ENCODE results near the gene RDM1. TPM values are rescaled to one million over a fixed set of nuclear protein-coding genes. Genes with fewer than 3 reads are reported as not detected.

RDM1 gene
- polyA plus RNA-seq, 3 donors: not detected

DNA sequence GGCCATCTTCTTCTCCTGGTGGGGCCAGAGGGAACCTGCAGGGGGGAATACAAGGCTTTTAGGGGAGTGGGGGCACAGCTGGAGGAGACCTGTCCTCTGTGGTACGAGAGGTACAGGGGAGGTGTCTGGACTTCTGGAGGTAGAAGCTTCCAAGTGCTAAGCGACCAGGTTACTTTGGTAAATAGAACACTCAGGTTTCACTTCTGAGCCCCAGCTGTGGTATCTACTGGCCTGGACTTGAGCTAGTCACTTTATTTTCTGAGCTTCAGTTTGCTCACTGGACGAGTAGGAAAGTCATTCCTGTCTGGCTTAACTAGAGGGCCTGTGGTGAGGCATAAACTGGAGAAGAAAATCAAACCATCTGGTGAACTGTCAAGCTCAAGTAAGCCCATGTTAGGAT lies 61.8 kb downstream of the RDM1 start, which contains the start of gene HEATR9:
HEATR9 (minus strand) TSS at position 155 of the 400 bp plus-strand sequence; CDS start at position 6, 149 bp downstream.
- Histone ChIP-seq H3K27ac (ENCODE audit: low read depth in 1 of 2, low read length in 2 of 2) (no peak within 1 kb of the TSS), H3K36me3 (replicated peaks in 1 of 2; ENCODE audit: control insufficient read depth in 1 of 2, insufficient read depth in 2 of 2, low read length in 2 of 2) (no peaks in the 10 kb centered on the region), H3K9me3 (replicated peaks in 1 of 2; ENCODE audit: control insufficient read depth in 1 of 2, insufficient read depth in 1 of 2, low read length in 2 of 2) (no peaks in the 10 kb centered on the region), H3K9ac (ENCODE audit: insufficient read depth, low read length, poor library complexity, severe bottlenecking) (no peak within 1 kb of the TSS), H3K4me1 (ENCODE audit: control insufficient read depth in 1 of 2, insufficient read depth in 2 of 2, low read length in 2 of 2) (peaks cover 9 to 25% of the 10 kb centered on the region in 2 donors), H2AFZ (ENCODE audit: insufficient read depth, low read depth, low read length, poor library complexity, severe bottlenecking) (no peak within 1 kb of the TSS), H3K4me3 (replicated peaks in 1 of 3; ENCODE audit: low read depth in 2 of 3, low read length in 3 of 3) (no peak within 1 kb of the TSS), H4K20me1 (ENCODE audit: insufficient read depth, low read length) (no peaks in the 10 kb centered on the region), H3K4me2 (replicated peaks; ENCODE audit: extremely low read depth, low read length, poor library complexity, severe bottlenecking) (no peak within 1 kb of the TSS), H3K79me2 (ENCODE audit: insufficient read depth, low read length) (no peaks in the 10 kb centered on the region), H3K27me3 (ENCODE audit: control insufficient read depth in 2 of 2, insufficient read depth in 2 of 2, low read length in 2 of 2) (no peaks in the 10 kb centered on the region)
- 93% methylated on average over 3 of the region's 3 CpGs for WGBS (ENCODE audit: insufficient coverage)
- Mint-ChIP-seq H3K9me3 (no peaks in the 10 kb centered on the region), H3K4me1 (peaks cover 22% of the 10 kb centered on the region), H3K4me3 (no peak within 1 kb of the TSS), H3K27me3 (ENCODE audit: low read depth in 3 of 3) (peaks cover 0 to 2% (median 0%) of the 10 kb centered on the region in 3 donors), H3K36me3 (peaks cover 0 to 2% of the 10 kb centered on the region in 2 donors), H3K27ac (peak within 1 kb of the TSS in 1 of 7 donors; percentile 76)
- DNase-seq: no peak
- TF ChIP-seq CTCF (IDR thresholded peaks at IDR 0.05): no peak
- intact Hi-C loops (cut with micrococcal nuclease): no loop called here

Small RNAs within 50 kb of the gene (small RNA-seq; reads per million reads assigned to genes)
- gene RF00100 (ENCODE audit: insufficient read length, low read depth): 1,239 reads per million, percentile 99 among the genes with 10 or more reads in this experiment

Other genes starting within 250 kb of the RDM1 start
- not detected for gene RASL10B, start 199.1 kb downstream of the RDM1 start, polyA plus RNA-seq
- gene GAS2L2, start 177.5 kb downstream of the RDM1 start, polyA plus RNA-seq: not detected
- gene C17orf50, start 169.9 kb downstream of the RDM1 start, polyA plus RNA-seq: under 1 TPM in 1 of 3 donors, not detected in 2; 0.23 TPM
- not detected for gene MMP28, start 135.1 kb downstream of the RDM1 start, polyA plus RNA-seq
- 10 to 100 TPM in 2 of 3 donors, 1 to 10 TPM in 1; 6.0 to 50.6 (median 16.3) TPM for gene TAF15, start 121.3 kb downstream of the RDM1 start, polyA plus RNA-seq
- not detected for gene HEATR9, start 61.9 kb downstream of the RDM1 start, polyA plus RNA-seq
- 1 to 10 TPM in 2 of 3 donors, under 1 TPM in 1; 0.95 to 6.8 (median 2.8) TPM for gene CCL5, start 50.4 kb downstream of the RDM1 start, polyA plus RNA-seq
- gene LYZL6, start 12.9 kb upstream of the RDM1 start, polyA plus RNA-seq: not detected
- gene CCL16, start 50.7 kb upstream of the RDM1 start, polyA plus RNA-seq: not detected
- not detected for gene CCL14, start 56.0 kb upstream of the RDM1 start, polyA plus RNA-seq
- not detected for gene CCL15, start 70.8 kb upstream of the RDM1 start, polyA plus RNA-seq
- under 1 TPM in 2 of 3 donors, not detected in 1; 0.31 to 0.89 TPM for gene CCL23, start 87.2 kb upstream of the RDM1 start, polyA plus RNA-seq
- gene CCL18, start 133.5 kb upstream of the RDM1 start, polyA plus RNA-seq: not detected
- 100 to 1,000 TPM; 161 to 328 (median 190) TPM for gene CCL3, start 159.4 kb upstream of the RDM1 start, polyA plus RNA-seq
- 10 to 100 TPM; 11.8 to 41.7 (median 40.6) TPM for gene CCL4, start 173.1 kb upstream of the RDM1 start, polyA plus RNA-seq
- 1 to 10 TPM in 1 of 3 donors, not detected in 2; 1.8 TPM for gene TBC1D3B, start 245.9 kb upstream of the RDM1 start, polyA plus RNA-seq

Data from CD14-positive monocyte (primary cell).